NCI-H2171 (cell line): ENCODE measurements around the gene ARPC1A.
"Not testable (repeated sequence)": the region's sequence is repeated elsewhere in the genome, so short reads cannot be mapped to it uniquely, and the experiment has no call there.

Source experiments
- DNase-seq: peaks from one replicate; lab custom pipeline; 2025; lab: John Stamatoyannopoulos, UW

ARPC1A gene

GRCh38 chr7:99322659-99323058 is 3.0 kb upstream of the ARPC1A start:
- not testable (repeated sequence) for DNase-seq

- no peak for DNase-seq
Measured at GRCh38 chr7:99324559-99324958, 1.1 kb upstream of the ARPC1A start.

DNA sequence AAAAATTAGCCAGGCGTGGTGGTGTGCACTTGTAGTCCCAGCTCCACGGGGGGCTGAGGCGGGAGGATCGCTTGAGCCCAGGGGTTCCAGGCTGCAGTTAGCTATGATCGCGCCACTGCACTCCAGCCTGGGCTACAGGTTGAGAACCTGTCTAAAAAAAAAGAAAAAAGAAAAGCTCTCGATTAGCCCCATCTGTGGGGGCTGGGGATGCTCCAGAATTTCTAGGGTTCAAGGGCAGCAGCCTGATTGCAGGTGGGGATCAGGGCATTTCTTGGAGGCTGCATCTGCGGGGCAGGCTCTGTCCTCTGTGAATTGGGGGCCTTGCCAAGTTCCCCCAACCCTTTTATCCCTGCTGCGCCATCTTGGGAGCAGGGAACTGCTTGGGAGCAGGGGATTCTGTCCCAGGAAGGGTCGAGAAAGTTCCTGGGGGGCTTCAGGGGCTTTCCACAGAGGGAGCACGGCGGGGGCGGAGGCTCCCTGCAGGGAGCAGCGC is 651 bp upstream of the ARPC1A start:
- DNase-seq = no peak

GRCh38 chr7:99326408-99326782 is 697 bp downstream of the ARPC1A start:
- DNase-seq = no peak

GRCh38 chr7:99330314-99330961 is 4.7 kb downstream of the ARPC1A start:
- DNase-seq = not testable (repeated sequence)

DNA sequence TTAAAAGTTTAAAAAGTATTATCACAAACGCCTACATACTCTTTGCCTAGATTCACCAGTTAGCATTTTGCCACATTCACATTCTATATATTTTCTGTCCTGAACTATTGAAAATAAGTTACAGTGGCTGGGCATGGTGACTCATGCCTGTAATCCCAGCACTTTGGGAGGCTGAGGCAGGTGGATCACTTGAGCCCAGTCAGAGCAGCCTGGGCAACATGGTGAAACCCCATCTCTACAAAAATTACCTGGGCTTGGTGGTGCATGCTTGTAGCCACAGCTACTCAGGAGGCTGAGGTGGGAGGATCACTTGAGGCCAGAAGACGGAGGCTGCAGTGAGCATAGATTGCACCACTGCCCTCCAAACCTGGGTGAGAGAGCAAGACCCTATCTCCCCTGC is 5.3 kb downstream of the ARPC1A start:
- DNase-seq = no peak

DNA sequence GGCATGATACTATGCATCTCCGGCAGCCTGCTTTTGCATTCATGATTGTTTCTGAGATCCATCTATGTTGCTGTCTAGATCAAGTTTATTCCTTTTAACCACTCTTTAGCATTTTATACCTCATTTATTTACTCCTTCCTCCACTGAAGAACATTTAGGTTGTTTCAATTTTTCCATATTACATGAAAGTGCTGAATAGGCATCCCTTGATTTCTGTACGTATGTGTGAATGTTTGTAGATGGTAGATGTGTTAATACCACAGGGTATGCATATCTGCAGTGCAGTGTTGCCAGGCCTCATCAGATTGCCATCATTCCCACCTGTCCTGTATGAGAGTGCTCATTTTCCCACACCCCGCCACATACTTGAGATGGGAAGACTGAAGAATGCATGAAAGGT is 13.9 kb downstream of the ARPC1A start:
- DNase-seq = no peak

GRCh38 chr7:99340659-99341058 is 15.0 kb downstream of the ARPC1A start:
- no peak for DNase-seq

DNA sequence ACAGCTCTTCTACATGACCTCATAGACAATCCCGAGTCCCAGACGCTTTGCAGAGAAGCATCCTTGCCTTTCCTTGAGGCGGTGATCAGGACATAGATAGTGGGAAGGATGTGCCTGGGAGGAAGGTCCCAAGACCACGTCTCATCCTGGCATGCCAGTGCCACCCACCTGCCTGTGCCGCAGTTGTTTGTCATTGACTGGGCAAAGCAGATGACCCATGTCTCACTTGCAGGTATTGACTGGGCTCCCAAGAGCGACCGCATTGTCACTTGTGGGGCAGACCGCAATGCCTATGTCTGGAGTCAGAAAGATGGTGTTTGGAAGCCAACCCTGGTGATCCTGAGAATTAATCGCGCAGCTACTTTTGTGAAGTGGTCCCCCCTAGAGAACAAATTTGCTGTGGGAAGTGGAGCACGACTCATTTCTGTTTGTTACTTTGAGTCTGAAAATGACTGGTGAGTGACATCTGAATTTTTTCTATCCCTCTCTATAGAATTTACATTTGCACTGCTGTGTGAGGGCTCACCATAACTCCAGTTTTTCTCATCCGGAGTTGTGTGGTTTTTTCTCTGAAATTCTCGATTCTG is 18.5 kb downstream of the ARPC1A start:
- DNase-seq = no peak

DNA sequence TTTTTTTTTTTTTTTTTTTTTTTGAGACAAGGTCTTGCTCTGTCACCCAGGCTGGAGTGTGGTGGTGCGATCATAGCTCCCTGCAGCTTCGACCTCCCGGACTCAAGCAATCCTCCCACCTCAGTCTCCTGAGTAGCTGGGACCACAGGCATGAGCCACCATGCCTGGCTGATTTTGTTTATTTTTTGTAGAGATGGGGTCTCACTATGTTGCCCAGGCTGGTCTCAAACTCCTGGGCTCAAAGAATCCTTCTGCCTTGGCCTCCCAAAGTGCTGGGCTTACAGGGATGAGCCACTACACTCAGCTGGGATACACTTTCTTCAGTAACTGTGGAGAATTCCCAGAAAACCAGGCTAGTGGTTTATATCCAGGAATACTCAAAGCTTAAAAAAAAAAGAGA is 24.9 kb downstream of the ARPC1A start:
- DNase-seq = not testable (repeated sequence)

- no peak for DNase-seq
Measured at GRCh38 chr7:99352247-99352646, 26.5 kb downstream of the ARPC1A start.

DNA sequence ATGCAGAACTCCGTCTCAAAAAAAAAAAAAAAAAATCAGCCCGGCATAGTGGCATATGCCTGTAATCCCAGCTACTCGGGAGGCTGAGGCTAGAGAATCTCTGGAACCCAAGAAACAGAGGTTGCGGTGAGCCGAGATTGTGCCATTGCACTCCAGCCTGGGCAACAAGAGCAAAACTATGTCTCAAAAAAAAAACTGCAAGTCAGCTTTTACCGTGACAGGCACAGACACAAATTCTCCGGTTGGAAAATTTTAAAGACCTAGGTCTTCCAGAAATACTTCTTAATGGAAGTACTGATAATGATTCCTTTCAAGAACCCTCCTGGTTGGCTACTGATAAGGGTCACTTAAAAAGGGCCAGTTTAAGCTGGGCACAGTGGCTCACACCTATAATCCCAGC is 29.4 kb downstream of the ARPC1A start:
- DNase-seq = no peak

- no peak for DNase-seq
Measured at GRCh38 chr7:99357701-99358490, 32.2 kb downstream of the ARPC1A start.

DNA sequence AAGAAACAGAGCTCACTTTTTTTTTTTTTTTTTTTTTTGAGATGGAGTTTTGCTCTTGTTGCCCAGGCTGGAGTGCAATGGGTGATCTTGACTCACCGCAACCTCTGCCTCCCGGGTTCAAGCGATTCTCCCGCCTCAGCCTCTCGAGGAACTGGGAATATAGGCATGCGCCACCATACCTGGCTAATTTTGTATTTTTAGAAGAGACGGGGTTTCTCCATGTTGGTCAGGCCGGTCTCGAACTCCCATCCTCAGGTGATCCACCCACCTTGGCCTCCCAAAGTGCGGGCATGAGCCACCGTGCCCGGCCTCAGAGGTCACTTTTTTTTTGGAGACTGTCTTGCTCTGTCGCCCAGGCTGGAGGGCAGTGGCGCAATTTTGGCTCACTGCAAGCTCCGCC is 32.8 kb downstream of the ARPC1A start:
- DNase-seq = not testable (repeated sequence)

GRCh38 chr7:99359465-99360154 is 33.9 kb downstream of the ARPC1A start:
- DNase-seq = no peak

- DNase-seq = no peak
Measured at GRCh38 chr7:99362801-99363200, 37.1 kb downstream of the ARPC1A start.

- DNase-seq = no peak
Measured at GRCh38 chr7:99363286-99363685, 37.6 kb downstream of the ARPC1A start.

- no peak for DNase-seq
Measured at GRCh38 chr7:99365318-99366141, 39.8 kb downstream of the ARPC1A start.

DNA sequence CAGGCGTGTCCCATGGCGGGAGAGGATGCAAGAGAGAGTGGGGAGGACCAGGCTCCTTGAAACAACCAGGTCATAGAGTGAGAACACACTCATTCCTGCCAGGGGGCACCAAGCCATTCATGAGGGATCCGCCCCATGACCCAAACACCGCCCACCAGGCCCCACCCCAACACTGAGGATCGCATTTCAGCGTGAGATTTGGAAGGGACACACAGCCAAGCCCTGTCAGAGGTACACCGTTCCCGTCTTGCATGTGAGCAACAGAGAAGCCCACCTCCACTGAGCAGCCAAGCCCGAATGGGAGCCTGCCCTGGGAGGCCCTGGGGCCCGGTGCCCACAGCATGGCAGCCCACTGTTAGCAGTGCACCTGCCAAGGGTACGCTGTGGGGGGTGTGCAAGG is 40.9 kb downstream of the ARPC1A start:
- DNase-seq = no peak

DNA sequence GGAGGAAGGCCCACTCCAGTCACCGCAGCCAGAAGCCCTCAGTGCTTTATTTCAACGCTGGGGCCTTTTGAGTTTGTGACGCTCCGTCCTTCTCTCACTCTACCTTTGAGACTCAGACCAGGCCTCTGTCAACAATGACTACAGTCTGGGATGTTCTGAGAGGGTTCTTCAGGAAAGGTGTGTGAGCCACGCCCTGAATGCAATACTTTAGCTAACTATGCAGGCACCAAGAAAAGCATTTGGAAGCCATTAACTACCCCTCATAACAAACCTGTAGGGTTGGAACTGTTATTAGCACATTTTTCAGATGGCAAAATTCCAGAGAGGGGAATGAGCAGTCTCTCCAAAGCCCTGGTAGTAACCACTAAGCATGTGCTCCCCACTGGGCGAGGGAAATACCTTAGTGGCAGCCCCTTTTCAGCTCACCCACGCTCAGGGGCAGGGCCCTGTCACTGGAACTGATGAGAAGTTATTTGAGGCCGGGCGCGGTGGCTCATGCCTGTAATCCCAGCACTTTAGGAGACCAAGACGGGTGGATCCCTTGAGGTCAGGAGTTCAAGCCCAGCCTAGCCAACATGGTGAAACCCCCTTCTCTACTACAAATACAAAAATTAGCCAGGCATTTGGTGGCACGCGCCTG is 43.2 kb downstream of the ARPC1A start:
- DNase-seq = no peak

DNA sequence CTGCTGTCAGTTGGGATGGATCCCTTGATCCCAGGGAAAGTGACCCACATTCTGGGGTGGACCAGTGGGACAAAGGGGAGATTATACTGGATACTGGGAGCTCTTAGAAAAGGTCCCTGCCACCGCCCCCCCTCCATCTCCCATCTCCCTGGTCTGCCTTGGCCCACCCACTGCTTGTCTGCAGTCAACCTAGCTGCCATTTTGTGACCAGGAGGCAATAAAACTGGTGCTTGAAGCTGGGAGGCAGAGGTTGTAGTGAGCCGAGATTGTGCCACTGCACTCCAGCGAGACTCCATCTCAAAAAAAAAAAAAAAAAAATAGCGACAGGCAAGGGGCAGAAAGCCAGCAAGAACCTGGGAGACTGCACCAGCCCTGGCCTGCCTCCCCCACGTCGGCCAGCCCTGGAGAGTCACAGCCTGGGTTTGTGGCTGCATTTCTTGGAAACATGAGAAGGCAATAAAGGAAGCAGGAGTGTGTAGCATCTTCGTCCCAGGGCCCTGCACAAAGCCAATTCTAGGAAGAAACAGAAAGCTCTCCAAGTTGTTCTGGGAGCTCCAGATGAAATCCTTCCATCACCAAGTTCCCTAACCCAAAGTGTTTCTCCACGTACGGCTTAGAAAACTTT is 44.2 kb downstream of the ARPC1A start:
- no peak for DNase-seq
